HG02763 (cell line): ENCODE measurements around the gene ANTXR2.
A peak's percentile ranks its signal among the peaks of the same experiment; 100 is the strongest.
"Not testable (repeated sequence)": the region's sequence is repeated elsewhere in the genome, so short reads cannot be mapped to it uniquely, and the experiment has no call there.

Experiments used
- ATAC-seq: cut with Tn5 transposase; IDR thresholded peaks from one replicate; pipeline ENCODE4 v1.9.1; 2021; ENCODE audit warnings: mild to moderate bottlenecking, moderate library complexity; ENCODE audit not compliant: unreplicated experiment

ANTXR2 gene

GRCh38 chr4:79927931-79928330 is 145.1 kb downstream of the ANTXR2 start:
- no peak for ATAC-seq

- no peak for ATAC-seq
These were observed 149.7 kb downstream of the ANTXR2 start for GRCh38 chr4:79923281-79923680.

GRCh38 chr4:79922011-79922410 is 151.0 kb downstream of the ANTXR2 start:
- ATAC-seq, result no peak

- no peak for ATAC-seq
These were observed 152.7 kb downstream of the ANTXR2 start for GRCh38 chr4:79920163-79920853.

- no peak for ATAC-seq
These were observed 154.7 kb downstream of the ANTXR2 start for GRCh38 chr4:79918292-79918691.

- peak; percentile 85 for ATAC-seq
These were observed 155.8 kb downstream of the ANTXR2 start for GRCh38 chr4:79917246-79917645.

GRCh38 chr4:79915246-79915645 is 157.8 kb downstream of the ANTXR2 start:
- ATAC-seq, result no peak

GRCh38 chr4:79913581-79913980 is 159.4 kb downstream of the ANTXR2 start:
- no peak for ATAC-seq

- ATAC-seq, result no peak
These were observed 166.0 kb downstream of the ANTXR2 start for GRCh38 chr4:79907001-79907400.

GRCh38 chr4:79906303-79906702 is 166.7 kb downstream of the ANTXR2 start:
- no peak for ATAC-seq

- no peak for ATAC-seq
These were observed 167.8 kb downstream of the ANTXR2 start for GRCh38 chr4:79905212-79905611.

- no peak for ATAC-seq
These were observed 168.7 kb downstream of the ANTXR2 start for GRCh38 chr4:79904331-79904730.

GRCh38 chr4:79900182-79900581 is 172.8 kb downstream of the ANTXR2 start:
- ATAC-seq, result no peak

GRCh38 chr4:79899481-79899880 is 173.5 kb downstream of the ANTXR2 start:
- ATAC-seq, result no peak

- no peak for ATAC-seq
These were observed 175.0 kb downstream of the ANTXR2 start for GRCh38 chr4:79898055-79898454.

- ATAC-seq, result no peak
These were observed 175.9 kb downstream of the ANTXR2 start for GRCh38 chr4:79897174-79897573.

GRCh38 chr4:79893456-79893855 is 179.6 kb downstream of the ANTXR2 start:
- no peak for ATAC-seq

- not testable (repeated sequence) for ATAC-seq
These were observed 184.0 kb downstream of the ANTXR2 start for GRCh38 chr4:79889026-79889425.

- ATAC-seq, result no peak
These were observed 186.5 kb downstream of the ANTXR2 start for GRCh38 chr4:79886557-79886956.

GRCh38 chr4:79886021-79886420 is 187.0 kb downstream of the ANTXR2 start:
- ATAC-seq, result no peak

GRCh38 chr4:79883290-79883689 is 189.7 kb downstream of the ANTXR2 start:
- ATAC-seq, result no peak

GRCh38 chr4:79882806-79883205 is 190.2 kb downstream of the ANTXR2 start:
- ATAC-seq, result no peak

- ATAC-seq, result no peak
These were observed 191.6 kb downstream of the ANTXR2 start for GRCh38 chr4:79881407-79881806.
